Measurements from ENCODE around the gene DNAI7.

DNA sequence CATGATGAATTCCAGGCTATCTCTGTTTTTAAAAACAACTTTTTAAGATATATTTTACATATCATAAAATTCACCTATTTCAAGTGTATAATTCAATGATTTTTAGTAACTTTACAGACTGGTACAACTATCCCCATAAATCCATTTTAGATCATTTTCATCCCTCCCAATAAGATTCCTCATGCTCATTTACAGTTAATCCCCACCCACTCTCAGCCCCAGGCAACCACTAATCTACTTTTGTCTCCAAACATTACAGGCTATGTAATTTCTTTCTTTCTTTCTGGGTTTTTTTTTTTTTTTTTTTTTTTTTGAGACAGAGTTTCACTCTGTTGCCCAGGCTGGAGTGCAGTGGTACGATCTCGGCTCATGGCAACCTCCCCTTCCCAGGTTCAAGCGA is 81.3 kb downstream of the DNAI7 start:
- TF ChIP-seq, protein P1, sequence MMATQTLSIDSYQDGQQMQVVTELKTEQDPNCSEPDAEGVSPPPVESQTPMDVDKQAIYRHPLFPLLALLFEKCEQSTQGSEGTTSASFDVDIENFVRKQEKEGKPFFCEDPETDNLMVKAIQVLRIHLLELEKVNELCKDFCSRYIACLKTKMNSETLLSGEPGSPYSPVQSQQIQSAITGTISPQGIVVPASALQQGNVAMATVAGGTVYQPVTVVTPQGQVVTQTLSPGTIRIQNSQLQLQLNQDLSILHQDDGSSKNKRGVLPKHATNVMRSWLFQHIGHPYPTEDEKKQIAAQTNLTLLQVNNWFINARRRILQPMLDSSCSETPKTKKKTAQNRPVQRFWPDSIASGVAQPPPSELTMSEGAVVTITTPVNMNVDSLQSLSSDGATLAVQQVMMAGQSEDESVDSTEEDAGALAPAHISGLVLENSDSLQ (IDR thresholded peaks at IDR 0.05): no peak
- TF ChIP-seq HDGF (IDR thresholded peaks at IDR 0.05; ENCODE audit: borderline replicate concordance): no peak
- TF ChIP-seq BHLHE40 (IDR thresholded peaks at IDR 0.05; ENCODE audit: borderline replicate concordance): no peak
- no peak for TF ChIP-seq ELF4 (IDR thresholded peaks at IDR 0.05)
- TF ChIP-seq FOXM1 (IDR thresholded peaks at IDR 0.05; ENCODE audit: borderline replicate concordance): no peak
